HG03457 (cell line): Measurements from ENCODE around the gene PIK3R5.
"Not testable (repeated sequence)": the region's sequence is repeated elsewhere in the genome, so short reads cannot be mapped to it uniquely, and the experiment has no call there.

Experiments used
- ATAC-seq: cut with Tn5 transposase; IDR thresholded peaks from one replicate; pipeline ENCODE4 v1.9.1; 2021; ENCODE audit warnings: moderate number of reproducible peaks; ENCODE audit not compliant: unreplicated experiment

PIK3R5 gene

DNA sequence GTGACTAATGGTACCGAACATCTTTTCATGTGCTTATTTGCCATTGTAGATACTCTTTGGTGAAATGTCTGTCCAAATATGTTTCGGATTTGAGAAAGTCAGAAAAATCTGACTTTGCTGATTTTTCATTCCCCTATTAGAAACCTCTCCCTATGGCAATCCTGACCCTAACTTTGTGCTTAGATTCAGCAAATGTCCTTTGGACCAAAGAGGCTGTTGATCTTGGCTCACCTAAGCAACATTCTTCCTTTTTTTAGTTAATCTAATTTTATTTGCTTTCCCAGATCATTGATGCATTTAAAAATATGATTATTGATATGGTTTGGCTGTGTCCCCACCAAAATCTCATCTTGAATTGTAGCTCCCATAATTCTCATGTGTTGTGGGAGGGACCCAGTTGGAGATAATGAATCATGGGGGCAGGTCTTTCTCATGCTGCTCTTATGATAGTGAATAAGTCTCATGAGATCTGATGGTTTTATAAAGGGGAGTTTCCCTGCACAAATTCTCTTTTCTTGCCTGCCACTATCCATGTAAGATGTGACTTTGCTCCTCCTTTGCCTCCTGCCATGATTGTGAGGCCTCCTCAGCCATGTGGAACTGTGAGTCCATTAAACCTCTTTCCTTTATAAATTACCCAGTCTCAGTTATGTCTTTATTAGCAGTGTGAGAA lies 22.9 kb upstream of the PIK3R5 start:
- ATAC-seq: not testable (repeated sequence)

GRCh38 chr17:8986295-8986694 lies 20.8 kb upstream of the PIK3R5 start:
- no peak for ATAC-seq

DNA sequence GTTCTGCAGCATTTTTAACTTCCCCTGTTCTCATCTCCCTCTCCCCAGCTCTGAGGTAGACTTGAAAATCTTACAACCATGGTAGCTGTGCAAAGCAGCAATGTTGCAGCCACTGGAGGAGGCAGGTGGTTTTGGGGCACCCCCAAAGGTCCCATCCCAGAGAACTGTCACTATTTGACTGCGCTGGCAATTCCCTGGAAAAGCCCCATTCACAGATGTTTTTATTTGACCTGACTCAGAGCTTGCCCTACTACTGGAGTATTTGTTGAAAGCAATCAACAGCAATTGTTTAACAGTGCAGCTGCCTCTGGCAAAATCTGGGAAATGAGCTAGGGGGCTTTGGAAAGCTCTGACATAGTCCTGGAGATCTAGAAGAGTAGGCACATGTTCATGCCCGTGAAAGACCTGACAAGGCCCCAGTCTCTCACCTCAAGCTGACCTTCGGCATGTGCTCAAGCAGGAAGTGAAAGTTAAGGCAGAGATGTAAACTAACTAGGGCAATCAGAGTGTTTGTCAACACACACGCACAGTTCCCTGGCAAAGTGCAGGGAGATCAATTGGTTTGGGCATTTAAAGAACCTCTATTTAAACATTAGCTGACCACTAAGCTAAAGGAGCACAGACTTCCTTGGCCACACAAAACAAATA lies 19.7 kb upstream of the PIK3R5 start:
- no peak for ATAC-seq

GRCh38 chr17:8984225-8984624 lies 18.7 kb upstream of the PIK3R5 start:
- ATAC-seq: not testable (repeated sequence)

- ATAC-seq: no peak
Observed at GRCh38 chr17:8981443-8981842, 15.9 kb upstream of the PIK3R5 start.

DNA sequence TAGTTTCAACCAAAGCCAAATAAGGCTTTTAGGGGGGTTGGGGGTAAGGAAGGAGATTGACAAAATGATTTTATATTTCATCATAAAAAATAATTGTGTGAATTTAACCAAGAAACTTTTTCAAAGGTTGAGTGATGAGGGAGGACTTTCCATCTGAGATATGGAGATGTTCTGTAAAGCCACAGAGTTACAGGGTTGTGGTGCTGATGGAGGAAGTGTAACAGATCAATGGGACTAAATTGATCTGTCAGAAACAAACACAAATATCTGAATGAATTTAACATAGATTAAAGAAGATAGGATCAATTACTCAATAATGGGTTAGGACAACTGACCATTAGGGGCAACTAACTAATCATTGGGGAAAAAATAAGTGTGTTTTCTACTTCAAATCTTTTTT lies 14.2 kb upstream of the PIK3R5 start:
- ATAC-seq: no peak

- no peak for ATAC-seq
Observed at GRCh38 chr17:8976638-8977037, 11.1 kb upstream of the PIK3R5 start.

GRCh38 chr17:8975091-8975725 lies 9.7 kb upstream of the PIK3R5 start:
- no peak for ATAC-seq

- ATAC-seq: no peak
Observed at GRCh38 chr17:8969901-8970300, 4.4 kb upstream of the PIK3R5 start.

GRCh38 chr17:8968503-8968902 lies 3.0 kb upstream of the PIK3R5 start:
- ATAC-seq: no peak

GRCh38 chr17:8967861-8968260 lies 2.4 kb upstream of the PIK3R5 start:
- no peak for ATAC-seq

DNA sequence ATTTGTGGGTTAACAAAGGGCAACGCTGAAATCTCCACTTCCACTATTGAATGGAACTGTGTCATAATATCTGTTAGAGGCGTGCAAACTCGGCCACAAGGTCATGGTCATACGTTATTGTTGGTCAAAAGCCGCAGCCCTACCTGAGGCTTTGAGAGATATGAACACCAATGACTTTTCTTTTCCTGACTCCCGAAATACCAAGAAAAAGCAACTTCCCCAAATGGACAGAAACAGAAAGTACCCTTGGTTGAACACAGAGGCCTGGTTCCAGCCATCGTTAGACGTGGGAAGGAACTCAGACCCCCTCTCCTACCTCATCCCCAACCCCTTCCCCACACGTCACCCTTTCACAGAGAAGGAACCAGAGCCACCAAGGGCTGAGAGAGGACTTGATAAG lies 1.4 kb upstream of the PIK3R5 start:
- ATAC-seq: no peak

GRCh38 chr17:8964801-8965393 lies 610 bp downstream of the PIK3R5 start:
- ATAC-seq: no peak

DNA sequence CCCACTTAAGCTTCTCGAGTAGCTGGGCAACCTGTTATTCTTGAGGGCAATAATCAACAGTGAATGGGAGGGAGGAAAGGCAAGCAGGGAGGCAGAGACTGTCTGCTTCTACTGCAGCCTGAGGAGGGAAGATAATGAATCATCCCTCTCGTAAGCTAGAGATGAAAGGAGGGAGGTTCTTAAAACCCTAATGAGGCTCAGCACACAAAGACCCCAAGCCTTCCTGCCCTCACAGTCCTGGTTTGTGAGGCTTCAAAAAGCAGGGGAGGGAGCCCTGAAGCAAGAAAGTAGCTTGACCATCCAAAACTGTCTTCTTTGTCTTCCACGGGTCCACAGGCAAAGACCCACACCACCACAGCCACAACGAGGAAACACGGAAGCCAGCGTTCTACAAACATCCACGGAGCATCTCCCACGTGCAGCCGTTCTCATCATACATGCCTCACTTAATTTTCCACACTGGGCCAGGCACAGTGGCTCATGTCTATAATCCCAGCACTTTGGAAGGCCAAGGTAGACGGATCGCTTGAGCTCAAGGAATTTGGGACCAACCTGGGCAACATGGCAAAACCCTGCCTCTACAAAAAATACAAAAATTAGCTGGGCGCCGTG lies 1.8 kb downstream of the PIK3R5 start:
- no peak for ATAC-seq

DNA sequence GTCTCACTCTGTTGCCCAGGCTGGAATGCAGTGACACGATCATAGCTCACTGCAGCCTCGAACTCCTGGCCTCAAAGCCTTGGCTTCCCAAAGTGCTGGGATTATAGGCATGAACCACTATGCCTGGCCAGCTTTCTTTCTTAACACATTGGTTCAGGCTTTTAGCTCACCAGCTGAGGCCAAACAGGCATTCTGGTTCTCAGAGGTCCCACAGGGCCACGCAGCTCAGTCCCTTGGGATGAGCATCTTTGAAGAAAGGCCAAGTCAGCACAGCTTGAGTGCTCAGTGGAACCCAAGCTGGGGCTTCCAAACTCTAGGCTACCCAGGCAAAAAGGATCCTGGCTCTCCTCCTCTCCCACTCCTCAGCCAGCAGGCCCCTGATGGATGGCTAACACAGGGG lies 2.5 kb downstream of the PIK3R5 start:
- ATAC-seq: no peak

DNA sequence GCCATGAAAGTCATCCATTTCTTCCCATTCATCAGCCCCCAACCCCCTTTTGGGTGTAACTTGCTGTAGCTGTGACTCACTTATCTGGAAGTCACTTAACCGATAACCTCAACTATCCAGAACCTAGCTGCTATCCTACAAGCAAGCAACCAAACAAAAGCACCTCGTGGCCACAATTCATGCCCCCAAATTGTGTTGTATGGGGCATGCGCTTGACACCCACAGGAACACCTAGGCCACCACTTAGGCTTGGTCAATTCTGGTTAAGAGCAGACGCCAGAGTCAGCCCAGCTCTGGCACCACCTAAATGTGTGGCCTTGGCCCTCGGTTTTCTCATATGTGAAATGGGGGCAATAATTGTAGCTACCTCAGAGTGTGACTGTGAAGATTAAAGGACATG lies 3.7 kb downstream of the PIK3R5 start:
- ATAC-seq: no peak

DNA sequence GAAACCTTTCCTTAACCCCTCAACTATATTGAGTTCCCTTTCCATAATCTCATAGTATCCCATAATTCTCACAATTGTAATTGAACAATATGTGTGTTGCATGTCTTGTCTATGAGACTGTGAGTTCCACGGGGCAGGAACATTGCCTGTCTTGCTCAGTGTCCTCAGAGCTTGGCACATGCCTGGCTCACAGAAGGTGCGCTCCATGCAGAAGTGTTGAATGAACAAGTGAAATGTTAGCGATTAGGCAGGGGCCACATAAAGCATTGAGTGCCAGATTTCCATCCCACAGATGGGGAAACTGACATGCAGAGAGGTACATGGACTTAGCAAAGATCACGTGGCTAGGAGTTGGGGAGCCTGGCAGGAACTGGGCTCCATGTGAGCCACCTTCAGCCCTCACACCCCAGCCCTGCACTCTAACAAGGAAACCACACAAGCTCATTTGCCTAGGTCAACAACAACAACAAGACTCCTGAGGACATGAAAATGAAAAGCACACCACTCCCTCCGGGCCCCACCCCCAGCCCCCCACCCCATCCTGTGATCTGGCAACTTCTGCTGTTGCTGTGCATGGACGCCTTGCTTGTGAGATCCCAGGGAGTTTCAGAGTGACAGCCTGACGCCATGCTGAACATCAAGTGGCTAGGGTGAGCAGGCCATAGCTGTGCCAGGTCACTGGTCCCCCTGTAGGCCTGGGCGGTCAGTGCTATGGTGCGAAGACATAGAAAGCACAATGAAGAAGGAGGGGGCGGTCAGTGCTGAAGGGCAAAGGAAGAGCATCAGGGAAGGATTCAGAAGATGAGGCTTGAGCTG lies 5.0 kb downstream of the PIK3R5 start:
- no peak for ATAC-seq

DNA sequence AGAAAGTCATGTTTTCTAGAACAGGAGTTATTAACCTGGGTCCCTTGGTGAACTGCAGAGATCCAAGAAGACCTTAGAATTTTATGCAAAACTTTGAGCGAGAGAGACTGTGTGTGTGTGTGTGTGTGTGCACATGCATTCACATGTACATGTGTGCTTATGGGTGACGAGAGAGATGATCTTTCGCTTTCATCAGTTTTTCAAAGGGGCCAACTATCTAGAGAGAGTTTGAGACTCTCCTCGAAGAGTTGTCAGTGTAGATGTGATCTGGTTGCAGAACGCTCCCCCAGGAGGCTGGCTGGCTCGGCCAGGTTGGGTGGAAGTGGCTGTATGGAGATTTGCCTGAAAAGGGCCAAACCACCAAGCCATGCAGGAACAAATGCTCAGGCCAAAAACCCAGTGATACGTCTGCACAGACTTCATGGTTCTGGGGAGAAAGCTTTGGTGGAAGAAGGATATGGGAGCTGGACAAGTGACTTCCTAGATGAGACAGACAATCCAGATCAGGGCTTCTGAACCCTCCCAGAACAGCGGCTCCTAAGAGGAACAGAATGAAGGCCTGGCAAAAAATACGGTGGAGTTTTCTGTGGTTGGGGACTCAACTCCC lies 6.1 kb downstream of the PIK3R5 start:
- no peak for ATAC-seq

GRCh38 chr17:8957721-8958120 lies 7.8 kb downstream of the PIK3R5 start:
- no peak for ATAC-seq

DNA sequence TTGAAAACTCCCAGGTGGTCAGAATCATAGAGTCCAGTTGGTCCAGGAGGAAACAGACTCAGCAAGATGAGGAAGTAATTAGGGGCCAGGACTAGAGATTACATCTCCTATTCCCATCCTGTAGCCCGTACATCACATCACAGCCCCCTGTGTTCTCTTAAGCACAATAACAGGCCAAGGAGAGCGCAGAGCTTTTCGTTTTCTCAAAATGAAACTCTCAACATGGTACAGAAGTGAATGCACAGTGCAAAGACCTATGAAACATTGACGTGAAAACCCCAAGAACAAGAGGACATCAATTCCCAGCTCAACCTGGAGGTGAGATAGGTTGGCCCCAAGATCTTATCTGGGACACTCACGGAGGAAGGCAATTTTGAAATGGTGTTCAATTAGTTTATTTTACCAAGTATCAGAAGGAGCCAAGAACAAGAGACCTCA lies 9.0 kb downstream of the PIK3R5 start:
- ATAC-seq: no peak
